ENCODE results near the gene PHLPP1. TPM values are rescaled to one million over a fixed set of nuclear protein-coding genes. Genes with fewer than 3 reads are reported as not detected.

The PHLPP1 gene
- total RNA-seq = 10 to 100 TPM; 17.7 to 29.5 (median 25.5) TPM

DNA sequence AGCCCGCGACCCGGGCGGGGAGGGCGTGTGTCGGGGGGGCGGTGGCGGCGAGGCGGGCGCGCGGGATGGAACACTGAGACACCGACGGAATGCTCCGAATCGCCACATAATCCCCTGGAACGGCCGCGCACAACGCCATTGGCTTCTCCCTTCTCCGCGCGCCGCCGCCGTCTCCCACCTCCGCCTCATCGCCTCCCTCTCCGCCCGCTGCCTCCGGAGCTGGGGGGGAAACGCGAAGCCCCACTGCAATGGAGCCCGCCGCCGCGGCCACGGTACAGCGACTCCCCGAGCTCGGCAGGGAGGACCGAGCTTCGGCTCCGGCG lies at the start of gene PHLPP1:
TSS of gene PHLPP1 (plus strand) at position 106 of the 323 bp plus-strand sequence. CDS start at position 249, 143 bp downstream.
- DNase-seq = no peak
- Histone ChIP-seq H3K36me3 (no peaks in the 10 kb centered on the region), H3K27me3 (no peaks in the 10 kb centered on the region), H3K27ac (peak within 1 kb of the TSS; percentile 97 to 99 (median 98)), H3K9me3 (no peaks in the 10 kb centered on the region), H3K4me3 (peak within 1 kb of the TSS; percentile 74 to 86 (median 79)), H3K4me1 (peaks cover 6 to 42% (median 20%) of the 10 kb centered on the region in 4 donors)
- peak; percentile 63 for TF ChIP-seq POLR2A (IDR thresholded peaks at IDR 0.05)
- peak in 1 of 3 donors; percentile 39 for TF ChIP-seq POLR2AphosphoS5 (IDR thresholded peaks at IDR 0.05)
- TF ChIP-seq, protein P1, sequence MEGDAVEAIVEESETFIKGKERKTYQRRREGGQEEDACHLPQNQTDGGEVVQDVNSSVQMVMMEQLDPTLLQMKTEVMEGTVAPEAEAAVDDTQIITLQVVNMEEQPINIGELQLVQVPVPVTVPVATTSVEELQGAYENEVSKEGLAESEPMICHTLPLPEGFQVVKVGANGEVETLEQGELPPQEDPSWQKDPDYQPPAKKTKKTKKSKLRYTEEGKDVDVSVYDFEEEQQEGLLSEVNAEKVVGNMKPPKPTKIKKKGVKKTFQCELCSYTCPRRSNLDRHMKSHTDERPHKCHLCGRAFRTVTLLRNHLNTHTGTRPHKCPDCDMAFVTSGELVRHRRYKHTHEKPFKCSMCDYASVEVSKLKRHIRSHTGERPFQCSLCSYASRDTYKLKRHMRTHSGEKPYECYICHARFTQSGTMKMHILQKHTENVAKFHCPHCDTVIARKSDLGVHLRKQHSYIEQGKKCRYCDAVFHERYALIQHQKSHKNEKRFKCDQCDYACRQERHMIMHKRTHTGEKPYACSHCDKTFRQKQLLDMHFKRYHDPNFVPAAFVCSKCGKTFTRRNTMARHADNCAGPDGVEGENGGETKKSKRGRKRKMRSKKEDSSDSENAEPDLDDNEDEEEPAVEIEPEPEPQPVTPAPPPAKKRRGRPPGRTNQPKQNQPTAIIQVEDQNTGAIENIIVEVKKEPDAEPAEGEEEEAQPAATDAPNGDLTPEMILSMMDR (IDR thresholded peaks at IDR 0.05) = no peak
- TF ChIP-seq EP300 (IDR thresholded peaks at IDR 0.05; ENCODE audit: low read depth) = no peak
- intact Hi-C loops (cut with DNase I; ENCODE audit: low total_unique reads) = loop anchor here (10.0 kb wide), 1 partner anchor 131 kb away; no protein-coding TSS in a partner anchor
- whole genome bisulfite sequencing, 2 donors (ENCODE audit: low coverage in 1 of 2) = 0% methylated on average over 21 of the region's 46 CpGs; no CpG with 5 or more reads in 1 of the 2 donors
- in situ Hi-C loops (cut with MboI; ENCODE audit: low pct_ligation_motif_present in 1 of 4, low pct_unique_long_range_greater_than_20kb in 1 of 4, low sequenced_read_pairs in 3 of 4) = loop anchor here (10.0 to 25.0 kb wide), 6 partner anchors 239 to 722 kb away; partner anchors contain the start of genes PIGN (in 1 of the 4) and RELCH (in 1 of the 4)

DNA sequence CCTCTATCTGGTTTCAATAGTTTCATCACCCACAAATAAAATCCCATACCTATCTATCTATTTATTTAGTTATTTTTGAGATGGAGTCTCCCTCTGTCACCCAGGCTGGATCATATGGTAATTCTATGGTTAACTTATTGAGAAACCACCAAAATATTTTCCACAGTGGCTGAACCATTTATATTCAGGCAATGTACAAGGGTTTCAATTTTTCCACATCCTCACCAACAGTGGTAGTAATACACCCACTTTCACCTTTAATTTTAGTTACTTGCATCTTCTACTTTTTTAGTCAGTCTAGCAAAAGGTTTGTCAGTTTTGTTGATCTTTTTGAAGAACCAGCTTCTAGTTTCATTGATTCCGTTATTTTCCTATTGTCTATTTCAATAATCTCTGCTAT lies 46.1 kb upstream of the PHLPP1 start:
- TF ChIP-seq POLR2A (IDR thresholded peaks at IDR 0.05) = no peak
- no peak for TF ChIP-seq EP300 (IDR thresholded peaks at IDR 0.05; ENCODE audit: low read depth)
- no peak for TF ChIP-seq POLR2AphosphoS5 (IDR thresholded peaks at IDR 0.05)
- TF ChIP-seq, protein P1 (IDR thresholded peaks at IDR 0.05) = no peak
- Histone ChIP-seq H3K4me3 (no peak overlapping the region), H3K36me3 (no peaks in the 10 kb centered on the region), H3K27me3 (no peaks in the 10 kb centered on the region), H3K9me3 (peaks cover 0 to 4% of the 10 kb centered on the region in 2 donors), H3K4me1 (no peaks in the 10 kb centered on the region), H3K27ac (no peak overlapping the region)
- no peak for DNase-seq
- WGBS, 2 donors (ENCODE audit: low coverage in 1 of 2) = 84 to 100% methylated on average over 1 of the region's 1 CpG
- in situ Hi-C loops (cut with MboI; ENCODE audit: low pct_ligation_motif_present in 1 of 4, low pct_unique_long_range_greater_than_20kb in 1 of 4, low sequenced_read_pairs in 3 of 4) (no loop called here), intact Hi-C loops (cut with DNase I; ENCODE audit: low total_unique reads) (no loop called here)

DNA sequence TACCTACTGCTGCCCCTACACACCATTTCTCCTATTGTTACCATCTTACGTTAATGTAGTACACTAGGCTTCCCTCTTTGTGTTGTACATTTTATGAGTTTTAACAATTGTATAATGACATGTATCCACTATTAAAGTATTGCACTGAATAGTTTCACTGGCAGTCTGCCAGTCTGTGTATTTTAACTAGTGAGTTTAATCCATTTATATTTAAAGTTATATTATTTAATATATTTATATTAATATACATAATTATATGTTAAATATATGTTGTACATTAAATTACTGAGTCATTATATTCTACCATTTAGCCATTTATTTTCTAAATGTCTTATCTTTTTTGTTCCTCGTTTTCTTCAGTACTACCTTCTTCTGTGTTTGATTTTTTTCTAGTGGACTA lies 44.8 kb upstream of the PHLPP1 start:
- no peaks in the 10 kb centered on the region for H3K27me3 ChIP-seq
- H3K9me3 ChIP-seq = peaks cover 0 to 4% of the 10 kb centered on the region in 2 donors
- H3K36me3 ChIP-seq = no peaks in the 10 kb centered on the region
- H3K27ac ChIP-seq = no peak overlapping the region
- intact Hi-C loops (cut with DNase I; ENCODE audit: low total_unique reads) (no loop called here), in situ Hi-C loops (cut with MboI; ENCODE audit: low pct_ligation_motif_present in 1 of 4, low pct_unique_long_range_greater_than_20kb in 1 of 4, low sequenced_read_pairs in 3 of 4) (no loop called here)
- no peak overlapping the region for H3K4me3 ChIP-seq
- no peak for DNase-seq
- H3K4me1 ChIP-seq = no peaks in the 10 kb centered on the region
- no peak for TF ChIP-seq EP300 (IDR thresholded peaks at IDR 0.05; ENCODE audit: low read depth)
- TF ChIP-seq POLR2A (IDR thresholded peaks at IDR 0.05) = no peak
- WGBS, 2 donors (ENCODE audit: low coverage in 1 of 2) = 87 to 91% methylated on average over 2 of the region's 2 CpGs

DNA sequence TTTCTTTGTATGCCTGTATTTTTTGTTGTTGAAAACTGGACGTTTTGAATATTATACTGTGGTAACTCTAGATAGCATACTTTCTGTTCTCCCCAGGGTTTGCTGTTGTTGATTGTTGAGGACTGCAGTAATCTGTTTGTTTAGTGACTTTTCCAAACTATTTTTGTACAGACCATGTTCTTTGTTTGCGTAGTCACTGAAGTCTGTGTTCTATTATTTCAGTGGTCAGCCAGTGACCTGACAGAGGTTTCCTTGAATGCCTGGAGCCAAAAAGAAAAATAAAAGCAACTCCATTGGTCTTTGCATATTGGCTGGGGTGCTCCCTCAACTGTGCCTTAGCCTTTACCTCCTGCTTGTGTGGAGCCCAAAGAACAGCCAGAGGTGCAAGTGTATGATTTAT lies 42.7 kb upstream of the PHLPP1 start:
- H3K9me3 ChIP-seq = peaks cover 0 to 4% of the 10 kb centered on the region in 2 donors
- H3K4me3 ChIP-seq = no peak overlapping the region
- H3K4me1 ChIP-seq = no peaks in the 10 kb centered on the region
- in situ Hi-C loops (cut with MboI; ENCODE audit: low pct_ligation_motif_present in 1 of 4, low pct_unique_long_range_greater_than_20kb in 1 of 4, low sequenced_read_pairs in 3 of 4) = no loop called here
- DNase-seq = no peak
- H3K27ac ChIP-seq = no peak overlapping the region
- TF ChIP-seq, protein P1 (IDR thresholded peaks at IDR 0.05) = no peak
- TF ChIP-seq EP300 (IDR thresholded peaks at IDR 0.05; ENCODE audit: low read depth) = no peak
- no peak for TF ChIP-seq POLR2AphosphoS5 (IDR thresholded peaks at IDR 0.05)
- TF ChIP-seq POLR2A (IDR thresholded peaks at IDR 0.05) = no peak
- WGBS, 2 donors (ENCODE audit: low coverage in 1 of 2) = 65 to 71% methylated on average over 2 of the region's 2 CpGs
- intact Hi-C loops (cut with DNase I; ENCODE audit: low total_unique reads) = no loop called here
- no peaks in the 10 kb centered on the region for H3K27me3 ChIP-seq
- no peaks in the 10 kb centered on the region for H3K36me3 ChIP-seq
